Measurements from ENCODE around the gene SIGLEC1.

The SIGLEC1 gene

DNA sequence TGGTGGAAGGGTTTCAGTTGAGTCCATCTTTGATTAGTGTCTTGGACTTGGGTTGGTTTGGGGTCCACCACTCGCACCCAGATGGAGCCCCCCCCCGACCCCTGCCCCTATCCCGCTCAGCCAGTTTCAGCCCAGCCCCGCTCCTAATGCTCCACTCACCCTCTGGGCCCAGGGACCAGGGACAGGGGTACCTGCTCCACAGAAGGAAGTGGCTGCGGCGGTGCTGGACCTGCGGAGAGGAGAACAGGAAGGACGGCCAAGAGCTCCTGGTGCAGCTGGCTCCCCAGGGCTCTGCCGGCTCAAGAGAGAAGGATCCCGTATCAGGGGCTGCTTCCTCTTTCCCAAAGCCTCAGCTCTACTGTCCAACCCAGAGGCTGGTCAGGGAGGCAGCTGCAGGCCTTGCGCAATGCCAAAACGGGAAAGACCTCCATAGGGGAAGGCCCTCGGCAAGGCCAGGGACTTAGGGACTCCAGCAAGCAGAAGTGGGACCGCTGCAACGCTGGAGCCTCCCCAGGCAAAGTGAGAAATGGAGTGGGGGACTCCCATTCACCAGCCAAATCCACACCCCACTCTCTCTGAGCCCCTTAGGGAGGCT is at the start of gene SIGLEC1:
SIGLEC1 (minus strand) TSS at position 322 of the 595 bp plus-strand sequence. CDS start 5,472 bp downstream, outside the sequence.
- no peak for DNase-seq

DNA sequence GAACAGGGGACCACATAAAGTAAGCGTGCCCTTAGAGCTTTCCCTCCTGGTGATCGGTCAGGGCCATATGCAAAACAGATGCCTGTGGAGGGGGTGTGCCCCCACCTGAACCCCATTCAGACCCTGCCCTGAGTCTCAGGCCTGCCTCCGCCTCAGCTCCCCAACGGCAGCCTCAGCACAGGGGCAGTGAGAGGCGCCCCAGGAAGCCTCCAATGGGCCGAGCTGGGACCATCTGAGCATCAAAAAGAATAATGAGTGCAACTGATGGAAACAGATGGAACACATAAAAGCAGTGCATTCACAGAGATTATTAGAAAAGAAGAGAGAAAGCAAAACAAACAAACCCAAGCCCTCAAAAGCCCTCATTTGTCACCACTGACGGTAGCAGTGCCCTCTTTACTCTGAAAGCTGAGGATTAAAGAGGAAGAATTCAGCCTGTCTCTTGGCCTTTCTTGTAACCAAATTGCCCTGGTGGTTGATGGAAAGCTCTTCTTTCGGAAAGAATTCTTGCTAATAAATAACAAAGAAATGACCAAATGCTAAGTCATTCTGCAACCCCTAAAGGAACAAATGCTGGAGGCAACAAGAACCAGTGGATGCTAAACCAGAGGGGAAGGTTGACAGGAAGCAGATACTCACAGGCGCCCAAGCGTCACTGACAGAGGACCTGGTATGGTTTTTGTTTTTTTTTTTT is 48.4 kb upstream of the SIGLEC1 start:
- no peak for DNase-seq

DNA sequence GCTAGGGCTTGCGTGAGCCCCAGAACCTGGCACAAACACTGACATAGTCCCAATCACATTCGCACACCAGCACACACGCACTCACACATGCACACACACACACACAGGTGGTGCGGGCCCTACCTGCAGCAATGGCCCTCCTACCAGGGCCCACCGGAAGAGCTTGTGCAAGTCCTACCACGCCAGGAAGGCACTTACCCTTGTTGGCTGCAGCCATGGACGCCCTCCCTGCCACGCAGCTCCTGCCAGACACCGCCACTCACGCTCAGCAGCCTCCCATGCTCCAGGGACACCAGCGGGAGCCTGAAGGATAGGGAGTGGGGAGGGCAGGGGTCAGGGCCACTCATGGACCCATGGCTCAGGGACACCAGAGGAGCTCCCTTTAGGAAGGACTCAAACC is 47.5 kb upstream of the SIGLEC1 start:
- DNase-seq, result no peak

DNA sequence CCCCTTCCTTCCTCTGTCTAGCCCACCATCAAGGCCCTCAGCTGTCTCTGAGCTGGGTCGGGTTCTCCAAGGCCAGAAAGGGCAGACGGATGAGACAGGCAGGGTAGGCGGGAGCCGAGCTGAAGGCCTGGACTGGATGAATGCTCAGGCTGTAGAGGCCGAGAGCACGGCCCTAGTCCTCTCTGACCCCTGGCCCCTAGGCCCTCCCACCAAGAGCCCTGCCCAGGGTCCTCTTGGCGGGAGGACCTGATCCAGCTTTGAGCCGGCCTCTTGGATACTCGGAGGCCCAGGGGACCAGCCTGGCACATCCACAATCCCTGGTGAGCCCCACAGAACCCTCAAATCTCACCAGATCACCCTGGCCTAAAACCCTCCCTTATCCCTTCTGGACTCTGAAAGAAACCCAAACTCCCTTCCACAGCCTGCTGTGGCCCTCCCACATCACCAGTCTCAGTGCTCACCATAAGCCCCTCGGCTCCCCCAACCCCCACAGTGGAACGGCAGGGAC is 47.0 kb upstream of the SIGLEC1 start:
- no peak for DNase-seq

DNA sequence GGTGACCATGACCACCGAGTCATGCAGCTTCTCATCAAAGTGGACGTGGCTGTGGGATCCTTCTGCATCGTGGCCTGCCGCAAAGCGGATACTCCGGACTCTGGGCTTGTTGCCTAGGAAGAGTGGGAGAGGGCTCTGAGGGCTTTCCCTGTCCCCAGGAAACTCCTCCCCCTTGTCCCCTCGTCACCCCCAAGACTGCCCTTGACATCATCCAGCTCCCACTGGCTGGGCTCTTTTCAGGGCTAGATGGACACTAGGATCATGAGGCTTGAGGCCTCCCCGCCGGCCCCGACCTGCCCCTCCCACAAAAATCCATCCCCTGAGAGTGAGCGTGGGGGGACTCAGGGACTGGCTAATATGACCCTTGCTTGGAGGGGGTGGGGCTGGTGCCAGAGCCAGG is 46.2 kb upstream of the SIGLEC1 start:
- DNase-seq, result no peak

DNA sequence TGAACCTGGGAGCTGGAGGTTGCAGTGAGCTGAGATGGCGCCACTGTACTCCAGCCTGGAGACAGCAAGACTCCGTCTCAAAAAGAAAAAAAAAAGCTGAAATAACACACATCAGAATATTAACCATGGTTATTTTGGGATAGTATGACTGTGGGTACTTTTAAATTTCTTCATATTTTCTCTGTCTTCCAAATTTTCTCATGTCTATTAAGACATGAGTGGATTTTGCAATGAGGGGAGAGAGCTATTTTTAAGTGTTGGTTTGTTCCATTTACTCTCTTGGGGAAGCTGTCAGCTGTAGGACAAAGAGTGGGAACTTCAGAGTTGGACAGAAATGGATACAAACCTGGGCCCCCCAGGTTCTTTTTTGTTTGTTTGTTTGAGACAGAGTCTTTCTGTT is 44.9 kb upstream of the SIGLEC1 start:
- no peak for DNase-seq

DNA sequence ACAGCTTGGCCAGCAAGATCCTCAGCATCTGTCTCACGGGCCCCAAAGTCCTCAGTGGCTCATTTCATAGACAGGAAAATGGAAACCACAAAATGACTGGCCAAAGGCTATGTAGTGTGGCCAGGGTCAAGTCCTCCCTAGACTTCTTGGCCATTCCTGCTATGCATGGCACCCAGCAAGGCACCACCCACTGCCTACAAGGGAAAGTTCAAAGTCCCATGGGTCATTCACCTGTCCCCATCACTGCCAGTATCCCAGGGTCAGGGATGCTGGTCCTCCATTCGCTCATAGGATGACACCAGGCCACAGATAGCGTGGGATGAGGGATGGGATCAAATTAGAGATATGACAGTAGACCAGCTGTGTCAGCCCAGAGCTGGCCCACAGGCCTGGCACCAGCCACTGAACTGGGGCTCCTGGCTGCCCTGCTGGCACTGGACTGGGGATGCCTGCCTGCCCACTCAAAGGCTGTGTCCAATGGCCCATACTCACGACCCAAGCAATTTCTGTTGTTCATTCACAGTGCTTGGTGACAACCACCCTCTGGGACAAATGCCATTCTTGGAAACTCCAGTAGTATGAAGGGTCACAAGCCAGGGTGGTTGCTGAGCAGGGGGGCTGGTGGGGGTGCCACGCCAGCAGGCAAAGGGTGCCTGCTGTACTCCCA is 43.5 kb upstream of the SIGLEC1 start:
- DNase-seq, result no peak

DNA sequence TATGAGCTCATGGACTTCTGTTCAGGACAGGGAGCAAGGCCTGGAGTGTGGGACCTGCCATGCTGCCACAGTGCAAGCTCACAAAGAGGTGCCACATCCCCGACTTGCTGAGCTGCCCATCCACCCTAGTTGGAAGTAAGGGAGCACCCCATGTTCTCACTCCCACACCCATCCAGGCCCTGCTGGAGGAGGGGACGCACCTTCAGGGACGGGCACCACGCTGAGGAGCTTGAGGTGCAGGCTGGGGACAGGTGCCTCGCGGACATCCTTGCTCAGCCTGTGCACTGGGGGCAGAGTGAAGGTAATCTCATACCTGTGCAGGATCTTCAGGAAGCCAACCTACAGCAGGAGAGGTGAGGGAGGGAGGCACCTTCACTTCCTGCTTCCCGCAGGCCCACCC is 42.9 kb upstream of the SIGLEC1 start:
- DNase-seq, result no peak

DNA sequence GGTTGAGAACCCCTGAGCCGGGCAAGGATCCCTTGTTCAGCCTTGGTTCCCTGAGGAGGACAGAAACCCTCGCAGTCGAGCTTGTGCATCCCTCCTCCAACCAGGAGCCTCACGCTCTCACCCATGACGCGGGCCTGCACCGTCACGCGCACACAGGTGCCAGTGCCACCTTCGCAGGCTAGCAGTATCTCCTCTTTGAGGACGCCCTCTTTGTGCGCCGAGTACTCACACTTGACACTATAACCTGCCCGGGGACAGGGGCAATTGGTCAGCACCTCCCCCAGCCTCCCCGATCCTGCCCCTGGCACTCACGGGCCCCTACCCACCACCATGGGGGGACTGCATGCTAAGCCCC is 41.9 kb upstream of the SIGLEC1 start:
- DNase-seq, result no peak

DNA sequence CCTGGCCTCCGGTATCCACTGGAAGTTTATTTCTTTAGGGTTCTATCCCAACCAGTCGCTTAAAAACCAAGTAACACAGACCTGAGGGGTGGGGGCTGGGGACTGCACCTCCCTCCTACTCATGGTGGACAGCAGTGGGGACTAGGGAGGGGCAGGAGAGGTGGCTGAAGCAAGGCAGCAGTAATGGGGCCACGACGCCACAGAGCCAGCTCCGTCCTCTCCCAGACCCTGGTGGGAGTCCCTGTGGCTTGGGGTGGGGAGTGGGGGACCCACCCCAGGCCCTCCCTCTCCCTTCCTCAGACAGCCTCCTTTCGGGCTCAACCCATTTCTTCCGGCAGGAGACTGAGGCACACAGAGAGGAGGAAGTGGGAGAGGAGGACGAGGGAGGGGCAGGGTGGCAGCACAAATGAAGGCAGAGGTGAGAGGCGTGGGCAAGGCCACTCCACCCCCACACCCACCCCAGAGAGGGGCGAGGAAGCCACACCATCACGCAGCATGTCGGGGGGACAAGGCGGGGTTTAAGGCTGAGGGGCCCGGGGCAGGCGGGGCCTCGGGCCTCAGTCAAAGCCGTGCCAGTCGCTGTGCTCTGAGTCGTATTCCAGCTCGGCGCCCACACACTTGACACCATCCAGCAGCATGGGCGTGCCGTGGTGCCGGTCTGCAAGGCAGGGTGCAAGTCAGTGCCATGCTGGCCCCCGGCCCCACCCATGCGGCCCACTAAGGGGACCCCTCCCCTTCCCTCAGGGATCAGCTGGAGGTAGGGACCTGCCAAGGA is 41.3 kb upstream of the SIGLEC1 start:
- no peak for DNase-seq

DNA sequence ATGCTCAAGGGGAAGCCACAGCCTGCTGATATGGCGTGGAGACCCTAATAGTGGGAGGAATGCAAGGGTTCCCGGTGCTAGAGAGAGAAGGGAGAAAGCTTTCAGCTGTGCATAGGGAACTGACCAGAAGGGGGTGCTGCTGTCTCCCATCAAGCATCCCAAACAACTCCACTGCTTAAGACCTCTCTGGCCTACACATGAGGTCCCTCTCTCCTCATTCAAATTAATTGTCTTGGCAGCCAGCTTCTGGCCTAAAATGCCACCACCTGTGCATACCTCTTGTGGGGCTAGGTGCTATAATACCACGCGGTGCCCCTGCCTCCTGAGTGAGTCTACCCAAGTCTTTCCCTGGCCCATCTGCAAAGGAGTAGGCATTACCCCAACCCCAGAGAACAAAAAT is 40.7 kb upstream of the SIGLEC1 start:
- no peak for DNase-seq

DNA sequence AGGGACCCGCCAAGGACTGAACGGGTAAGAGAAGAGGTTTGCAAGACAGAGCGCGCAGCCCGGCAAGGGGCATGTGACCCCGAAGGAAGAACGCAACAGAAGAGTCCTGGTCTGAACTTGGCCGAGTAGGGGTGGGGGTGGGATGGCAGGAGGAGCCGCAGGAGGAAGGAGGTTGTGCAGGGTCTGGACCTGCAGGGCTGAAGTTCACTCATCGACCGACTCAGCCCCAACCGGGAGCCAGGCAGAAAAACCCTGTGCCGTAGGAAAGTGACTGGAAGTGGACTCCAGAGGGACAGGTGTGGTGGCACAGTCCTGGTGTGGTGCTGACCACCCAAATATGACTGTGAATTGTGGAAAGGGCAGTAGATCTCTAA is 40.0 kb upstream of the SIGLEC1 start:
- no peak for DNase-seq

DNA sequence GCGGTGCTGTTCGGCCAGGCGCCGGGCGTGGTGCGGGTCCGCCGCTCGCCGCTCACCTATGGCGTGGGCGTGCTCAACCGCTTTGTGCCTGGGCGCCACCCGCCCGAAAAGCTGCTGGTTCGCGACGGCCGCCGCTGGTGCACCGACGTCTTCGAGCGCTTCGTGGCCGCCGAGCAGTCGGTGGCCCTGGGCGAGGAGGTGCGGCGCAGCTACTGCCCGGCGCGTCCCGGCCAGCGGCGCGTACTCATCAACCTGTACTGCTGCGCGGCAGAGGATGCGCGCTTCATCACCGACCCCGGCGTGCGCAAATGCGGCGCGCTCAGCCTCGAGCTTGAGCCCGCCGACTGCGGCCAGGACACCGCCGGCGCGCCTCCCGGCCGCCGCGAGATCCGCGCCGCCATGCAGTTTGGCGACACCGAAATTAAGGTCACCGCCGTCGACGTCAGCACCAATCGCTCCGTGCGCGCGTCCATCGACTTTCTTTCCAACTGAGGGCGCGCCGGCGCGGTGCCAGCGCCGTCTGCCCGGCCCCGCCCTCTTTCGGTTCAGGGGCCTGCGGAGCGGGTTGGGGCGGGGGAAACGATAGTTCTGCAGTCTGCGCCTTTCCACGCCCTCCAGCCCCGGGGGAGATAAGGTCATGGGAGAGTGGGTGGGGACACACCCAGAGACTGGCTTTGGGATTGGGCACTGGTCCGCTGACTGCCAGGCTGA is 39.4 kb upstream of the SIGLEC1 start:
- DNase-seq, result peak; percentile 58

DNA sequence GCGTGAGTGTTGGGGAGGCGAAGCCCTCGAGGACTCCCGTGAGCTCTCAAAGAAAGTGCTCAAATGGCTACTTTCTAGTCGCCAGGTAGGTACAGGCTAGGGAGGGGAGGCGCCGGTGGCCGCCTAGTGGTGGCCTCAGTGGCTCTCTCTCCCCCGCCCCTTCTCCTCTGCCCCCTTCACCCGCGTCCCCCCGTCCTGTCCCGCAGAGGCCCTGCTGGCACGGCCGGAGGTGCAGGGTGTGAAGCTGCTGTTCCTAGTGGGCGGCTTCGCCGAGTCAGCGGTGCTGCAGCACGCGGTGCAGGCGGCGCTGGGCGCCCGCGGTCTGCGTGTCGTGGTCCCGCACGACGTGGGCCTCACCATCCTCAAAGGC is 38.9 kb upstream of the SIGLEC1 start:
- DNase-seq, result no peak

DNA sequence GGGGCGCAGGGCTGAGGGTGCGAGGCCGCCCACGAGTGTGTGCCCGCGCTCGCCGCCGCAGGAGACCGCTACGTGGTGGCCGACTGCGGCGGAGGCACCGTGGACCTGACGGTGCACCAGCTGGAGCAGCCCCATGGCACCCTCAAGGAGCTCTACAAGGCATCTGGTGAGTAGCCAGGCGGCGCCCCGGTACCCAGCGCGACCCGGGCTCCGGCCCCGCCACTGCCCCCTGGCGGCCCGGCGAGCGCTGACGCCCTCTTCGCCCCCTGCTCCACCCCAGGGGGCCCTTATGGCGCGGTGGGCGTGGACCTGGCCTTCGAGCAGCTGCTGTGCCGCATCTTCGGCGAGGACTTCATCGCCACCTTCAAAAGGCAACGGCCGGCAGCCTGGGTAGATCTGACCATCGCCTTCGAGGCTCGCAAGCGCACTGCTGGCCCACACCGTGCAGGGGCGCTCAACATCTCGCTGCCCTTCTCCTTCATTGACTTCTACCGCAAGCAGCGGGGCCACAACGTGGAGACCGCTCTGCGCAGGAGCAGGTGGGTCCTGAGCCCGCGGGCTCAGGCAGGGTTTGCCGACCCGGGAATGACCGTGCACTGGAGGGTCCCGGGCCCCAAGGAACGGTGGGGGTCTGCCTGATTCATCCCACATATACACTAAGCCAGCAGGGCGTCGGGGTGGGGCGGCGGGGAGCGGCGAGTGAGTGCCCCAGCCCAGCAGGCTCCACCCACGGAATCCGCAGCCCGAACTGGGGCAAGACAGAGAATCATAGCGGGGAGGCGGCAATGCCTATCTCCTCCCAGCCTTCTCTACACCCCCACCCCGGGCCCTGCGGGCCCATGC is 37.5 kb upstream of the SIGLEC1 start:
- peak; percentile 32 for DNase-seq

DNA sequence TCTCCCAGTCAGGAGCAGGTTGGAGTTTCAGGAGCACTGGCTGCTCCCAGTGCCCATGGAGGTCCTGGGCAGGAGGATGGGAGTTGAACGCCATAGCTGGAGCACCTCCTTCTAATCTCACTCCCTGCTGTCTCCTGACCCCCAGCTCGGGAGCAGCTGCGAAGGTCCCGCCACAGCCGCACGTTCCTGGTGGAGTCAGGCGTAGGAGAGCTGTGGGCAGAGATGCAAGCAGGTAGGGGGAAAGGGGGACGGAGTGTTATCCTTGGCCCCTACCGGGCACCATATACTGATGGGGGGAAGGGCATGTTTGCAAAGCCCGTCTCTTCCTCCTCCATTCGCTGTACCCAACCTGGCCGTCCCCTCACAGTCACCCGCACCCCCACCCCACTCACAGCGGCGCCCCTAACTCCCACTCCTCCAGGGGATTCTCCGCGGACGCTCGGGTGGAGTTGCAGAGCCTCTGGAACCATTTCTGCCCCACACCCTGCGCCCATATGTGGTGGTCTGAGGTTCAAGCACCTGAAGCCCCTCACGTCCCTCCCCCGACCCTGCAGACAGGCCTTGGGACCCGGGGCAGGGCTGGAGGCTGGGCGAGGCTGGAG is 36.8 kb upstream of the SIGLEC1 start:
- DNase-seq, result no peak

DNA sequence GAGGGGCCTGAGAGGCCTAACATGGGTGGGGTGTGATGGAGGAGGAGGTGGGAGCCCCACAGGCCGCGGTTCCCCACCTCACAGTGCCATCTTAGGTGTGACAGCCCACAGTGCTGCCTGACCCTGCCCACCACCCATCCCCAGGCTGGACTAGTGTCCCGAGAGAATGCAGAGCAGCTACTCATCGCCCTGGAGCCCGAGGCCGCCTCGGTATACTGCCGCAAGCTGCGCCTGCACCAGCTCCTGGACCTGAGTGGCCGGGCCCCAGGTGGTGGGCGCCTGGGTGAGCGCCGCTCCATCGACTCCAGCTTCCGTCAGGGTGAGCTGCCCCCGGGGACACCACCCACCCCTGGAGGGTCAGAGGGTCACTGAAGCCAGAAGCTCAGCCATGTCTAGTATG is 35.7 kb upstream of the SIGLEC1 start:
- DNase-seq, result no peak

DNA sequence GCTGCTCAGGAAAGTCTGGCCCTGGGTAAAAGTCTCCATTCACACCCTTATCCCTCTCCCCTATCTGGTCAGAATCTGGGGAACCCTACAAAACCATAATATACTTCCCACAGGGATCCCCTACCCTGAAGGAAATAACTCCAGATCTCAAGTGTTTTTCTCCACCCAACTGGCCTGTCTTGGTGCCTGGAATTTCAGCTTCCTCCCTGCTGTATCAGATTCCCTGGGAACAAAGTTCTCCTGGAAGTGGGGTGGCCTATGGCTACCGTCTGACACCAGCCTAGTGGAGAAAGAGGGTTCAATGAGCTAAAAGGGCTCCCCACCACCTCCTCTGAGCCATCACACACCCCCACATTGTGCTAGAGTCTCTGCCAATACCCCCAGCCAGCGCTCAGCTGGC is 35.1 kb upstream of the SIGLEC1 start:
- no peak for DNase-seq

DNA sequence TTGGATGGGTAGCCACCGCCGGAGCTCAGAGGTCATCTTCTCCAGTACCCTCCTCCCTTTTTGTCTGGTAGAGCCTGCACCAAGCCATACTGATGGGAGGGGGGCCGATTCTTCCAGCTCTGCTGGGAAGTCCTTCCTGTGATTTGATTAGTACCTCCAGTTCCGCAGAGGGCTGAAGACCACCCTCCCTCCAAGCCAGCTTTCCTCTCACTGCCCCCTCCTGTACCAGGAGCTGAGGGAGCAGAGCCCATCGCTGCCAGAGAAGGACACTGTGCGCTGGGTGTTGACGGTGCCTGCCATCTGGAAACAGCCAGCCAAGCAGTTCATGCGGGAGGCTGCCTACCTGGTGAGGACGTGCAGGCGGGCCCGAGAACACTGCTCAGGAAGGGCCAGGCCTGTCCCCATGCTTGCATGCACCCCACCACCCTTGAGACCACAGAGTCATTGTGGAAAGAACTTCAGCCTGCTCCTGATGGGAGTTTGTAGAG is 33.3 kb upstream of the SIGLEC1 start:
- no peak for DNase-seq

DNA sequence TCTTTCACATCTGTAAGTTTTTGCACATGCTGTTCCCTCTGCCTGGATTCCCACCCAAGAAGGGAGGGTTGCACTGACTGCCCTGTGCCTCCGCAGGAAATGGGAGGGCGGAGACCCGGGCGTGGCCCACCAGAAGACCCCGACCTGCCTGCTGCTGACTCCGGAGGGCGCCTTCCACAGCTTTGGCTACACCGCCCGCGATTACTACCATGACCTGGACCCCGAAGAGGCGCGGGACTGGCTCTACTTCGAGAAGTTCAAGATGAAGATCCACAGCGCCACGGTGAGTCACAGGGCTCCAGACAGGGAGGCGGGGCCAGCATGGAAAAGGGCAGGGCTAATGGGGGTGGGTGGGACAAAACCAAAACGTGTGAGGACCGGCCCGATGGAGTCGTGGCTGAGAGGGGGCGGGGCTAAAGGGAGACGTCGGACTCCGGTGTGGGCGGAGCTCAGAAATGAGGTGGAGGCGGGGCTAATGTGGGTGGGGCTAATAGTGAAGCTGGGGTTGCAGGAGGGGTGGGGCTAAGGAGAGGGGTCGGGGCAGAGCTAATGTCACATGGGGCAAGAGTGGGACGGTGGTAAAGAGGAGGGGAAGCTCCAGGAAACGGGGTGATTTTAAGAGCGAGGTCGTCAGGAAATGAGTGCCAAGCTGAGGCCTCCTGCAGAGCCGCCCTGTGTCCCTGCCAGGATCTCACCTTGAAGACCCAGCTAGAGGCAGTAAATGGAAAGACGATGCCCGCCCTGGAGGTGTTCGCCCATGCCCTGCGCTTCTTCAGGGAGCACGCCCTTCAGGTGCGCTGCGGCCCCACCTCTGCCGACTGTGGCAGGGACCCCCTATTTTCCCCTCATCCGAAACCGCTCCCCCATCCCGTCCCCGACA is 32.6 kb upstream of the SIGLEC1 start:
- peak; percentile 74 for DNase-seq
